Measurements from ENCODE around the gene LIN28B. TPM values are rescaled to one million over a fixed set of nuclear protein-coding genes. Genes with fewer than 3 reads are reported as not detected.

LIN28B gene
- total and polyA plus RNA-seq, 3 donors from 2014 or later: 5.7 to 7.3 (median 6.7) TPM

- Histone ChIP-seq H3K4me3 (no peak overlapping the region), H3K27ac (no peak overlapping the region), H3K27me3 (no peaks in the 10 kb centered on the region), H3K36me3 (ENCODE audit: low read depth, missing control alignments) (no peaks in the 10 kb centered on the region), H3K9me3 (no peaks in the 10 kb centered on the region), H3K4me1 (no peaks in the 10 kb centered on the region)
- intact Hi-C loops (cut with DNase I; ENCODE audit: low total_unique reads): no loop called here
- TF ChIP-seq CTCF (IDR thresholded peaks at IDR 0.05) (no peak), POLR2A (IDR thresholded peaks at IDR 0.05) (no peak)
- 35 to 38% methylated on average over 3 of the region's 3 CpGs for WGBS, 2 donors
- no peak for DNase-seq
Measured at GRCh38 chr6:104959026-104959858, 2.3 kb downstream of the LIN28B start.

GRCh38 chr6:104969108-104969507 lies 12.2 kb downstream of the LIN28B start:
- Histone ChIP-seq H3K4me3 (no peak overlapping the region), H3K36me3 (ENCODE audit: low read depth, missing control alignments) (no peaks in the 10 kb centered on the region), H3K9me3 (no peaks in the 10 kb centered on the region), H3K27ac (no peak overlapping the region), H3K4me1 (no peaks in the 10 kb centered on the region), H3K27me3 (no peaks in the 10 kb centered on the region)
- no peak for DNase-seq
- 53 to 71% methylated on average over 2 of the region's 2 CpGs for WGBS, 2 donors
- TF ChIP-seq CTCF (IDR thresholded peaks at IDR 0.05) (no peak), POLR2A (IDR thresholded peaks at IDR 0.05) (no peak)
- intact Hi-C loops (cut with DNase I; ENCODE audit: low total_unique reads): no loop called here

- intact Hi-C loops (cut with DNase I; ENCODE audit: low total_unique reads): no loop called here
- Histone ChIP-seq H3K27me3 (no peaks in the 10 kb centered on the region), H3K27ac (no peak overlapping the region), H3K36me3 (ENCODE audit: low read depth, missing control alignments) (no peaks in the 10 kb centered on the region), H3K4me1 (no peaks in the 10 kb centered on the region), H3K4me3 (no peak overlapping the region), H3K9me3 (no peaks in the 10 kb centered on the region)
- no peak for DNase-seq
- 87 to 91% methylated on average over 2 of the region's 2 CpGs for WGBS, 2 donors
- TF ChIP-seq POLR2A (IDR thresholded peaks at IDR 0.05) (no peak), CTCF (IDR thresholded peaks at IDR 0.05) (no peak)
Measured at GRCh38 chr6:104969785-104970581, 13.1 kb downstream of the LIN28B start.

GRCh38 chr6:104973404-104973803 lies 16.5 kb downstream of the LIN28B start:
- no peak for DNase-seq
- no peaks in the 10 kb centered on the region for H3K9me3 ChIP-seq
- intact Hi-C loops (cut with DNase I; ENCODE audit: low total_unique reads): no loop called here
- 30 to 37% methylated on average over 3 of the region's 3 CpGs for WGBS, 2 donors
- no peaks in the 10 kb centered on the region for H3K4me1 ChIP-seq
- no peaks in the 10 kb centered on the region for H3K36me3 ChIP-seq (ENCODE audit: low read depth, missing control alignments)
- H3K27ac ChIP-seq: no peak overlapping the region
- no peaks in the 10 kb centered on the region for H3K27me3 ChIP-seq
- no peak for TF ChIP-seq POLR2A (IDR thresholded peaks at IDR 0.05)
- TF ChIP-seq CTCF (IDR thresholded peaks at IDR 0.05): no peak
- H3K4me3 ChIP-seq: no peak overlapping the region
